ENCODE results near the gene PIP5K1A. TPM values are rescaled to one million over a fixed set of nuclear protein-coding genes. Genes with fewer than 3 reads are reported as not detected.

The PIP5K1A gene
- 109 and 113 TPM in 2 replicates for polyA plus RNA-seq (2013)

DNA sequence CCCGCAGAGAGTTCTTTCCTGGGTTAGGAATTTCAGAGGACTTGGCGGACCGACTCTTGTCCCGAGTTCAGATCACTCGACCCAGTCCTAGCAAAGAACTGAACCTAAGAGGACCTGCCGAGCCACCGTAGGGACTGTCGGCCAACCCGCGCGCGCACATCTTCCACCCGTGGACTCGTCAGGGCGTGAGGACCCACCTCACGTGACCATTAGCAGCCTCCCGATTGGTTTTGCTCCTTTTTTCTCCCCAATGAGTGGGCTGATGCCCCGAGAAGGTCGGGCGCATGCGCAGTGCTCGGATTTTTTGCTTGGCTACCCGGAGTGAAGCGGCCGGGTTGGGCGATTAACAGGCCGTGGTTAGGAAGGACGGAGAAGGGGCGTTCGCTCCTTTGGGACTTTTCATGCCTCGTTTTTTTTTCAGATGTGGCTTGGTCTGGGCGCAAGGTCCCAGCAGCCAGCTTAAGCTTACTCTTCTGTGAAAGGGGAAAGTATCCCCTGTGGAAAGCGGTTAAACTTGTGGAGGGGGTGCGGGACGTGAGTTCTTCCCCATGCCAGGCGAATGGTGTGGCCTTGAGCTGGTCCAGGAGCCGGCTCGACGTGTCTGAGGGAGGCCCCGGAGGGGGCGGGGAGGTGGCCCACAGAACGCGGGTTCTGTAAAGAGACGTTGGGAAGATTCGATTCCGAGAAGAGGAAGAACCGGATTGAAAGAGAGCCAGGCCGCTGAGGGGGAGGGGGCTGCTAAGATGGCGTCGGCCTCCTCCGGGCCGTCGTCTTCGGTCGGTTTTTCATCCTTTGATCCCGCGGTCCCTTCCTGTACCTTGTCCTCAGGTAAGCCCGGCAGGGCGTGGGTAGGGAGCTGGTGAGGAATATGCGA is at the start of gene PIP5K1A:
Gene PIP5K1A, plus strand, starts transcription at position 299 of the 874 bp plus-strand sequence. Its CDS starts 445 bp downstream, at position 744.
- no CpG with 5 or more reads among the region's 60 CpGs for WGBS (ENCODE audit: extremely low coverage, insufficient coverage, insufficient read length)

DNA sequence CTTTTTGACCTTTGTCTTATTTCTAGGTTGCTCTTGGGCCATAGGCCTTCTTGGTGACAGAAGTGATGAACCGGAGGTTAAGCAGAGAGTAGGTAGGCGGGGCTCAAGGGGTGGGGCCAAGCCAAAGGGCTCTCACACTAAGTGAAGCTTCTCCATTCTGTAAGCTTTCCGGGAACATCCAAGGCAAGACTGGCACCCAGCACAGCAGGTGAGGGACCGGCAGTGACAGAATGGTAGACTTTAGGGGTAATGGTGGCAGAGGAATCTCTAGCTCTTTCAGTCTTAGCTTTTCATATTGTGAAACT is 41.9 kb upstream of the PIP5K1A start, which contains the start of gene TNFAIP8L2:
Gene TNFAIP8L2, plus strand, starts transcription at position 135 of the 305 bp plus-strand sequence. CDS start 2,049 bp downstream, outside the sequence.
- H2BK5ac ChIP-seq (ENCODE audit: low read depth, low read length, poor library complexity) = no peak within 1 kb of the TSS
- H3K18ac ChIP-seq (ENCODE audit: low read length) = no peak within 1 kb of the TSS
- no CpG with 5 or more reads among the region's 4 CpGs for WGBS (ENCODE audit: extremely low coverage, insufficient coverage, insufficient read length)
- no peak within 1 kb of the TSS for H3K9ac ChIP-seq (ENCODE audit: low read length)
- no peak within 1 kb of the TSS for H3K27ac ChIP-seq (ENCODE audit: low read depth, low read length)
- no peaks in the 10 kb centered on the region for H3K9me3 ChIP-seq (ENCODE audit: insufficient read depth, low read depth, low read length)
- no peak within 1 kb of the TSS for H2BK12ac ChIP-seq (ENCODE audit: low read length)
- H3K79me1 ChIP-seq (ENCODE audit: low read length) = no peaks in the 10 kb centered on the region
- H4K12ac ChIP-seq (ENCODE audit: low read depth, low read length) = no peak within 1 kb of the TSS
- no peak within 1 kb of the TSS for H2BK120ac ChIP-seq (ENCODE audit: insufficient read depth, low read length, poor library complexity)
- no peaks in the 10 kb centered on the region for H3K27me3 ChIP-seq (ENCODE audit: insufficient read depth, low read length)
- no peak within 1 kb of the TSS for H2AFZ ChIP-seq (ENCODE audit: insufficient read depth, low read length, poor library complexity)
- no peaks in the 10 kb centered on the region for H3K4me1 ChIP-seq (ENCODE audit: control insufficient read depth in 1 of 2, insufficient read depth in 2 of 2, low read length in 2 of 2)
- H4K91ac ChIP-seq (ENCODE audit: low read depth, low read length) = no peak within 1 kb of the TSS
- no peak within 1 kb of the TSS for H3K4me3 ChIP-seq (ENCODE audit: low read depth, low read length)
- H3K36me3 ChIP-seq (ENCODE audit: control insufficient read depth in 1 of 2, insufficient read depth in 2 of 2, low read length in 2 of 2) = peaks cover 15 to 21% of the 10 kb centered on the region in 2 experiments
- no peaks in the 10 kb centered on the region for H3K79me2 ChIP-seq (ENCODE audit: control insufficient read depth, insufficient read depth, low read length, poor library complexity)
- no peak within 1 kb of the TSS for H3K14ac ChIP-seq (ENCODE audit: low read length)
- no peak within 1 kb of the TSS for H3K23ac ChIP-seq (ENCODE audit: low read length)
- peak in 1 of 2 donors; percentile 42 for DNase-seq
- H3K4me2 ChIP-seq (ENCODE audit: low read length) = no peak within 1 kb of the TSS
- no peak within 1 kb of the TSS for H2AK5ac ChIP-seq (ENCODE audit: low read length)
- H3K4ac ChIP-seq (ENCODE audit: low read depth, low read length) = no peak within 1 kb of the TSS
- no peak within 1 kb of the TSS for H4K8ac ChIP-seq (ENCODE audit: low read depth, low read length)

More for the DNA sequence above, at the start of gene PIP5K1A:
- Histone ChIP-seq H2BK120ac (ENCODE audit: insufficient read depth, low read length, poor library complexity) (peak within 1 kb of the TSS; percentile 66), H3K27me3 (ENCODE audit: insufficient read depth, low read length) (no peaks in the 10 kb centered on the region), H3K4ac (ENCODE audit: low read depth, low read length) (peak within 1 kb of the TSS; percentile 82), H3K18ac (ENCODE audit: low read length) (peak within 1 kb of the TSS; percentile 83), H3K79me2 (ENCODE audit: control insufficient read depth, insufficient read depth, low read length, poor library complexity) (peaks cover 30% of the 10 kb centered on the region), H3K36me3 (ENCODE audit: control insufficient read depth in 1 of 2, insufficient read depth in 2 of 2, low read length in 2 of 2) (peaks cover 10 to 14% of the 10 kb centered on the region in 2 experiments), H3K23ac (ENCODE audit: low read length) (no peak within 1 kb of the TSS), H3K27ac (ENCODE audit: low read depth, low read length) (peak within 1 kb of the TSS; percentile 78), H2BK12ac (ENCODE audit: low read length) (peak within 1 kb of the TSS; percentile 61), H4K91ac (ENCODE audit: low read depth, low read length) (peak within 1 kb of the TSS; percentile 67), H3K9ac (ENCODE audit: low read length) (peak within 1 kb of the TSS; percentile 76), H3K14ac (ENCODE audit: low read length) (peak within 1 kb of the TSS; percentile 80), H3K4me2 (ENCODE audit: low read length) (peak within 1 kb of the TSS; percentile 96), H3K4me3 (ENCODE audit: low read depth, low read length) (peak within 1 kb of the TSS; percentile 95), H4K12ac (ENCODE audit: low read depth, low read length) (peak within 1 kb of the TSS; percentile 82), H4K8ac (ENCODE audit: low read depth, low read length) (peak within 1 kb of the TSS; percentile 83), H2AFZ (ENCODE audit: insufficient read depth, low read length, poor library complexity) (peak within 1 kb of the TSS; percentile 33), H3K9me3 (ENCODE audit: insufficient read depth, low read depth, low read length) (no peaks in the 10 kb centered on the region), H2AK5ac (ENCODE audit: low read length) (peak within 1 kb of the TSS; percentile 19), H3K4me1 (ENCODE audit: control insufficient read depth in 1 of 2, insufficient read depth in 2 of 2, low read length in 2 of 2) (peaks cover 4 to 11% of the 10 kb centered on the region in 2 experiments), H2BK5ac (ENCODE audit: low read depth, low read length, poor library complexity) (peak within 1 kb of the TSS; percentile 96), H3K79me1 (ENCODE audit: low read length) (peaks cover 18% of the 10 kb centered on the region)
- peak; percentile 97 to 100 for DNase-seq

- WGBS (ENCODE audit: extremely low coverage, insufficient coverage, insufficient read length) = no CpG with 5 or more reads among the region's 6 CpGs
- Histone ChIP-seq H4K91ac (ENCODE audit: low read depth, low read length) (no peak overlapping the region), H3K36me3 (ENCODE audit: control insufficient read depth in 1 of 2, insufficient read depth in 2 of 2, low read length in 2 of 2) (peaks cover 15 to 25% of the 10 kb centered on the region in 2 experiments)
These were observed 41.3 kb upstream of the PIP5K1A start for GRCh38 chr1:151157067-151157531.

DNA sequence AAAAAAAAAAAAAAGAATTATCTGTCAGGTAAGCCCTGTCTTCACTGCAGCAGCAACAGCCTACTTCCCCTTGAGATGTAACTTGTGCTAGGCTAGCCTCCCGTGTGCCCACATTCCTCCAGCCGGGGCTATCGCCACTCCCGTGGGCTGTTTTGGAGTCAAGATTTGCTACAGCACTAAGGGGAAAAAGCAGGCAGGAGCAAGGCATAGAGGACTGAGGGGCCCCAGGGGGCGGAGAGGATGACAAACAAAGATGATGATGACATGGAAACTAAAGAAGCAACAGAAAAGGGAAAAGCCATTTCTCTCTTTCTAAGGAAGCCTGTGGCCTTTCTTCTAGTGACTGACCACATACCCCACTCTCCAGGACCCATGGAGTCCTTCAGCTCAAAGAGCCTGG is 40.0 kb upstream of the PIP5K1A start:
- Histone ChIP-seq H3K79me2 (ENCODE audit: control insufficient read depth, insufficient read depth, low read length, poor library complexity) (no peaks in the 10 kb centered on the region), H2BK5ac (ENCODE audit: low read depth, low read length, poor library complexity) (no peak overlapping the region), H4K8ac (ENCODE audit: low read depth, low read length) (no peak overlapping the region), H3K27me3 (ENCODE audit: insufficient read depth, low read length) (no peaks in the 10 kb centered on the region), H2BK120ac (ENCODE audit: insufficient read depth, low read length, poor library complexity) (no peak overlapping the region), H3K18ac (ENCODE audit: low read length) (no peak overlapping the region), H3K4me1 (ENCODE audit: control insufficient read depth in 1 of 2, insufficient read depth in 2 of 2, low read length in 2 of 2) (no peaks in the 10 kb centered on the region), H4K91ac (ENCODE audit: low read depth, low read length) (no peak overlapping the region), H3K4me3 (ENCODE audit: low read depth, low read length) (no peak overlapping the region), H3K79me1 (ENCODE audit: low read length) (no peaks in the 10 kb centered on the region), H3K27ac (ENCODE audit: low read depth, low read length) (no peak overlapping the region), H2AFZ (ENCODE audit: insufficient read depth, low read length, poor library complexity) (no peak overlapping the region), H3K9ac (ENCODE audit: low read length) (no peak overlapping the region), H3K4me2 (ENCODE audit: low read length) (no peak overlapping the region), H3K23ac (ENCODE audit: low read length) (no peak overlapping the region), H2AK5ac (ENCODE audit: low read length) (no peak overlapping the region), H3K9me3 (ENCODE audit: insufficient read depth, low read depth, low read length) (no peaks in the 10 kb centered on the region), H4K12ac (ENCODE audit: low read depth, low read length) (no peak overlapping the region), H3K4ac (ENCODE audit: low read depth, low read length) (no peak overlapping the region), H2BK12ac (ENCODE audit: low read length) (no peak overlapping the region), H3K36me3 (ENCODE audit: control insufficient read depth in 1 of 2, insufficient read depth in 2 of 2, low read length in 2 of 2) (peaks cover 15 to 25% of the 10 kb centered on the region in 2 experiments), H3K14ac (ENCODE audit: low read length) (no peak overlapping the region)
- WGBS (ENCODE audit: extremely low coverage, insufficient coverage, insufficient read length) = no CpG with 5 or more reads among the region's 5 CpGs
- no peak for DNase-seq

More at GRCh38 chr1:151157067-151157531, 41.3 kb upstream of the PIP5K1A start:
- Histone ChIP-seq H2BK120ac (ENCODE audit: insufficient read depth, low read length, poor library complexity) (no peak overlapping the region), H3K4me3 (ENCODE audit: low read depth, low read length) (no peak overlapping the region), H2AK5ac (ENCODE audit: low read length) (no peak overlapping the region), H3K18ac (ENCODE audit: low read length) (no peak overlapping the region), H3K79me1 (ENCODE audit: low read length) (no peaks in the 10 kb centered on the region), H2BK5ac (ENCODE audit: low read depth, low read length, poor library complexity) (no peak overlapping the region), H3K27me3 (ENCODE audit: insufficient read depth, low read length) (no peaks in the 10 kb centered on the region), H3K9ac (ENCODE audit: low read length) (no peak overlapping the region), H3K4ac (ENCODE audit: low read depth, low read length) (no peak overlapping the region), H2AFZ (ENCODE audit: insufficient read depth, low read length, poor library complexity) (no peak overlapping the region), H3K27ac (ENCODE audit: low read depth, low read length) (no peak overlapping the region), H3K23ac (ENCODE audit: low read length) (no peak overlapping the region), H3K79me2 (ENCODE audit: control insufficient read depth, insufficient read depth, low read length, poor library complexity) (no peaks in the 10 kb centered on the region), H2BK12ac (ENCODE audit: low read length) (no peak overlapping the region), H3K14ac (ENCODE audit: low read length) (no peak overlapping the region), H4K8ac (ENCODE audit: low read depth, low read length) (no peak overlapping the region), H3K4me2 (ENCODE audit: low read length) (no peak overlapping the region), H4K12ac (ENCODE audit: low read depth, low read length) (no peak overlapping the region), H3K9me3 (ENCODE audit: insufficient read depth, low read depth, low read length) (no peaks in the 10 kb centered on the region), H3K4me1 (ENCODE audit: control insufficient read depth in 1 of 2, insufficient read depth in 2 of 2, low read length in 2 of 2) (no peaks in the 10 kb centered on the region)
- no peak for DNase-seq

All from trophoblast cell (in vitro differentiated cells and primary cell).